ENCODE data around the gene DNM2.

- TF ChIP-seq CTCF (IDR thresholded peaks at IDR 0.05; ENCODE audit: insufficient read depth, low read length) (no peak), POLR2AphosphoS5 (IDR thresholded peaks at IDR 0.05; ENCODE audit: low read depth) (no peak), REST (IDR thresholded peaks at IDR 0.05; ENCODE audit: insufficient replicate concordance, low read depth) (no peak), GABPA (IDR thresholded peaks at IDR 0.05; ENCODE audit: low read depth) (no peak), SPI1 (IDR thresholded peaks at IDR 0.05; ENCODE audit: borderline replicate concordance, low read depth) (no peak)
These were observed 27.0 kb downstream of the DNM2 start for GRCh38 chr19:10744801-10745293.
